SK-N-SH treated with all-trans-retinoic acid at 6 μM for 48 hours (cell line): ENCODE measurements around the gene CD14.
"Not testable (repeated sequence)": the region's sequence is repeated elsewhere in the genome, so short reads cannot be mapped to it uniquely, and the experiment has no call there.

Experiments used
- ATAC-seq: fragments of 200-7000 bp; cut with Tn5 transposase; 3 replicates; pipeline ENCODE4 v1.9.1; 2020; ENCODE audit warnings: mild to moderate bottlenecking, moderate library complexity
- ARNTL ChIP-seq: fragments of 450-650 bp; formaldehyde crosslinking; IDR thresholded peaks from 2 replicates; pipeline ENCODE4 v1.5.0; 2020; ENCODE audit warnings: low read depth, mild to moderate bottlenecking, moderate library complexity, borderline replicate concordance
- BACH2 ChIP-seq: fragments of 250-450 bp; sonication (Bioruptor Pico); IDR thresholded peaks from 2 replicates; pipeline ENCODE4 v1.9.0; 2021; ENCODE audit warnings: mild to moderate bottlenecking, borderline replicate concordance
- CSDC2 ChIP-seq: fragments of 250-450 bp; sonication (Bioruptor Pico); IDR thresholded peaks from 2 replicates; pipeline ENCODE4 v1.5.0; 2020; ENCODE audit warnings: mild to moderate bottlenecking, moderate library complexity
- ESRRG ChIP-seq: fragments of 250-450 bp; sonication (Bioruptor Pico); IDR thresholded peaks from 2 replicates; pipeline ENCODE4 v1.6.1; 2021; ENCODE audit warnings: mild to moderate bottlenecking
- GLIS3 ChIP-seq: fragments of 250-450 bp; sonication (Bioruptor Pico); IDR thresholded peaks from 2 replicates; pipeline ENCODE4 v1.5.0; 2020; ENCODE audit warnings: mild to moderate bottlenecking, moderate library complexity
- ISL1 ChIP-seq: fragments of 250-450 bp; sonication (Bioruptor Pico); IDR thresholded peaks from 2 replicates; pipeline ENCODE4 v2.1.2; 2022; ENCODE audit warnings: mild to moderate bottlenecking, moderate library complexity
- OSR1 ChIP-seq: fragments of 250-450 bp; sonication (Bioruptor Pico); IDR thresholded peaks from 2 replicates; pipeline ENCODE4 v1.8.0; 2022; ENCODE audit warnings: moderate library complexity, mild to moderate bottlenecking, inconsistent platforms
- PATZ1 ChIP-seq: fragments of 250-450 bp; sonication (Bioruptor Pico); IDR thresholded peaks from 2 replicates; pipeline ENCODE4 v1.8.0; 2020; ENCODE audit warnings: mild to moderate bottlenecking, moderate library complexity, borderline replicate concordance
- PPARA ChIP-seq: fragments of 250-450 bp; sonication (Bioruptor Pico); IDR thresholded peaks from 2 replicates; pipeline ENCODE4 v1.5.0; 2020; ENCODE audit warnings: mild to moderate bottlenecking, borderline replicate concordance
- RARB ChIP-seq: fragments of 250-450 bp; sonication (Bioruptor Pico); IDR thresholded peaks from 2 replicates; pipeline ENCODE4 v1.8.0; 2021; ENCODE audit warnings: mild to moderate bottlenecking, moderate library complexity
- SNAI2 ChIP-seq: fragments of 250-450 bp; sonication (Bioruptor Pico); IDR thresholded peaks from 2 replicates; pipeline ENCODE4 v1.5.0; 2020; ENCODE audit warnings: mild to moderate bottlenecking, moderate library complexity
- TOX ChIP-seq: fragments of 250-450 bp; sonication (Bioruptor Pico); IDR thresholded peaks from 2 replicates; pipeline ENCODE4 v1.8.0; 2021; ENCODE audit warnings: mild to moderate bottlenecking, moderate library complexity, borderline replicate concordance
- ZC3H10 ChIP-seq: fragments of 250-450 bp; sonication (Bioruptor Pico); IDR thresholded peaks from 2 replicates; pipeline ENCODE4 v1.5.1; 2021; ENCODE audit warnings: mild to moderate bottlenecking, moderate library complexity
- ZFP3 ChIP-seq: fragments of 250-450 bp; sonication (Bioruptor Pico); IDR thresholded peaks from 2 replicates; pipeline ENCODE4 v1.5.0; 2020; ENCODE audit warnings: mild to moderate bottlenecking, moderate library complexity
- ZFP30 ChIP-seq: fragments of 450-650 bp; formaldehyde crosslinking; IDR thresholded peaks from 2 replicates; pipeline ENCODE4 v1.5.0; 2022; ENCODE audit warnings: mild to moderate bottlenecking, moderate library complexity
- ZNF565 ChIP-seq: fragments of 450-650 bp; formaldehyde crosslinking; conservative IDR thresholded peaks from 2 replicates; pipeline ENCODE4 v1.5.0; 2020; ENCODE audit warnings: low read depth, mild to moderate bottlenecking, moderate library complexity
- ZNF70 ChIP-seq: fragments of 450-650 bp; formaldehyde crosslinking; IDR thresholded peaks from 2 replicates; pipeline ENCODE4 v1.5.0; 2020; ENCODE audit warnings: mild to moderate bottlenecking, moderate library complexity
- ZNF8 ChIP-seq: fragments of 450-650 bp; formaldehyde crosslinking; IDR thresholded peaks from 2 replicates; pipeline ENCODE4 v1.5.0; 2020; ENCODE audit warnings: mild to moderate bottlenecking, moderate library complexity
- TF ChIP-seq, protein P1 (sequence below): fragments of 250-450 bp; sonication (Bioruptor Pico); IDR thresholded peaks from 2 replicates; pipeline ENCODE4 v1.5.1; 2020; ENCODE audit warnings: low read depth, mild to moderate bottlenecking, moderate library complexity
- TF ChIP-seq, protein P2 (sequence below): fragments of 250-450 bp; sonication (Bioruptor Pico); IDR thresholded peaks from 2 replicates; pipeline ENCODE4 v1.8.0; 2021; ENCODE audit warnings: low read depth, mild to moderate bottlenecking, moderate library complexity, borderline replicate concordance
- TF ChIP-seq, protein P3 (sequence below): fragments of 250-450 bp; sonication (Bioruptor Pico); IDR thresholded peaks from 2 replicates; pipeline ENCODE4 v1.5.0; 2020; ENCODE audit warnings: mild to moderate bottlenecking, moderate library complexity

Gene CD14

DNA sequence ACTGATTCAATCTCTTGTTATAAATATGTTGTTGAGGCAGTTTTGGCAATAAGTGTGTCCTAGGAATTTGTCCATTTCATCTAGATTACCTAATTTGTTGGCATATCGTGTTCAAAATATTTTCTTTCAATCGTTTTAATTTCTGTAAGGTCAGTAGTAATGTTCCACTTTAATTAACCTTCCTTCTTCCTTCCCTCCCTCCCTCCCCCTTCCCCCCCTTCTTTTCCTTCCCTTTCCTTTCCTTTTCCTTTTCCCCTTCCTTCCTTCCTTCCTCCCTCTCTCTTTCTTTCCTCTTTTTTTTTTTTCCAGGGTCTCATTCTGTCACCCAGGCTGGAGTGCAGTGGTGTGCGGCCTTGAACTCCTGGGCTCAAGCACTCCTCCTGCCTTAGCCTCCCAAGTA, 27.1 kb downstream of the CD14 start:
- no peak for ATAC-seq
- TF ChIP-seq ZFP3 (no peak), ZC3H10 (CRISPR knock-in tag) (no peak), TOX (CRISPR knock-in tag) (no peak), ZNF565 (CRISPR knock-in tag) (no peak), PPARA (CRISPR knock-in tag) (no peak), RARB (CRISPR knock-in tag) (no peak), BACH2 (CRISPR knock-in tag) (no peak), ZNF70 (CRISPR knock-in tag) (no peak), ZFP30 (no peak), SNAI2 (no peak), ARNTL (CRISPR knock-in tag) (no peak), ISL1 (no peak), GLIS3 (CRISPR knock-in tag) (no peak), OSR1 (CRISPR knock-in tag) (no peak)
- TF ChIP-seq, protein P1, sequence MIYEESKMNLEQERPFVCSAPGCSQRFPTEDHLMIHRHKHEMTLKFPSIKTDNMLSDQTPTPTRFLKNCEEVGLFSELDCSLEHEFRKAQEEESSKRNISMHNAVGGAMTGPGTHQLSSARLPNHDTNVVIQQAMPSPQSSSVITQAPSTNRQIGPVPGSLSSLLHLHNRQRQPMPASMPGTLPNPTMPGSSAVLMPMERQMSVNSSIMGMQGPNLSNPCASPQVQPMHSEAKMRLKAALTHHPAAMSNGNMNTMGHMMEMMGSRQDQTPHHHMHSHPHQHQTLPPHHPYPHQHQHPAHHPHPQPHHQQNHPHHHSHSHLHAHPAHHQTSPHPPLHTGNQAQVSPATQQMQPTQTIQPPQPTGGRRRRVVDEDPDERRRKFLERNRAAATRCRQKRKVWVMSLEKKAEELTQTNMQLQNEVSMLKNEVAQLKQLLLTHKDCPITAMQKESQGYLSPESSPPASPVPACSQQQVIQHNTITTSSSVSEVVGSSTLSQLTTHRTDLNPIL (CRISPR knock-in tag) = no peak
- TF ChIP-seq, protein P2, sequence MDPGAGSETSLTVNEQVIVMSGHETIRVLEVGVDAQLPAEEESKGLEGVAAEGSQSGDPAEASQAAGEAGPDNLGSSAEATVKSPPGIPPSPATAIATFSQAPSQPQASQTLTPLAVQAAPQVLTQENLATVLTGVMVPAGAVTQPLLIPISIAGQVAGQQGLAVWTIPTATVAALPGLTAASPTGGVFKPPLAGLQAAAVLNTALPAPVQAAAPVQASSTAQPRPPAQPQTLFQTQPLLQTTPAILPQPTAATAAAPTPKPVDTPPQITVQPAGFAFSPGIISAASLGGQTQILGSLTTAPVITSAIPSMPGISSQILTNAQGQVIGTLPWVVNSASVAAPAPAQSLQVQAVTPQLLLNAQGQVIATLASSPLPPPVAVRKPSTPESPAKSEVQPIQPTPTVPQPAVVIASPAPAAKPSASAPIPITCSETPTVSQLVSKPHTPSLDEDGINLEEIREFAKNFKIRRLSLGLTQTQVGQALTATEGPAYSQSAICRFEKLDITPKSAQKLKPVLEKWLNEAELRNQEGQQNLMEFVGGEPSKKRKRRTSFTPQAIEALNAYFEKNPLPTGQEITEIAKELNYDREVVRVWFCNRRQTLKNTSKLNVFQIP = no peak
- TF ChIP-seq, protein P3, sequence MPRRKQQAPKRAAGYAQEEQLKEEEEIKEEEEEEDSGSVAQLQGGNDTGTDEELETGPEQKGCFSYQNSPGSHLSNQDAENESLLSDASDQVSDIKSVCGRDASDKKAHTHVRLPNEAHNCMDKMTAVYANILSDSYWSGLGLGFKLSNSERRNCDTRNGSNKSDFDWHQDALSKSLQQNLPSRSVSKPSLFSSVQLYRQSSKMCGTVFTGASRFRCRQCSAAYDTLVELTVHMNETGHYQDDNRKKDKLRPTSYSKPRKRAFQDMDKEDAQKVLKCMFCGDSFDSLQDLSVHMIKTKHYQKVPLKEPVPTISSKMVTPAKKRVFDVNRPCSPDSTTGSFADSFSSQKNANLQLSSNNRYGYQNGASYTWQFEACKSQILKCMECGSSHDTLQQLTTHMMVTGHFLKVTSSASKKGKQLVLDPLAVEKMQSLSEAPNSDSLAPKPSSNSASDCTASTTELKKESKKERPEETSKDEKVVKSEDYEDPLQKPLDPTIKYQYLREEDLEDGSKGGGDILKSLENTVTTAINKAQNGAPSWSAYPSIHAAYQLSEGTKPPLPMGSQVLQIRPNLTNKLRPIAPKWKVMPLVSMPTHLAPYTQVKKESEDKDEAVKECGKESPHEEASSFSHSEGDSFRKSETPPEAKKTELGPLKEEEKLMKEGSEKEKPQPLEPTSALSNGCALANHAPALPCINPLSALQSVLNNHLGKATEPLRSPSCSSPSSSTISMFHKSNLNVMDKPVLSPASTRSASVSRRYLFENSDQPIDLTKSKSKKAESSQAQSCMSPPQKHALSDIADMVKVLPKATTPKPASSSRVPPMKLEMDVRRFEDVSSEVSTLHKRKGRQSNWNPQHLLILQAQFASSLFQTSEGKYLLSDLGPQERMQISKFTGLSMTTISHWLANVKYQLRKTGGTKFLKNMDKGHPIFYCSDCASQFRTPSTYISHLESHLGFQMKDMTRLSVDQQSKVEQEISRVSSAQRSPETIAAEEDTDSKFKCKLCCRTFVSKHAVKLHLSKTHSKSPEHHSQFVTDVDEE = no peak

GRCh38 chr5:140603734-140604133, 29.2 kb downstream of the CD14 start:
- ATAC-seq = no peak
- TF ChIP-seq BACH2 (CRISPR knock-in tag) (no peak), ZFP30 (no peak), CSDC2 (CRISPR knock-in tag) (no peak), TOX (CRISPR knock-in tag) (no peak), SNAI2 (no peak), ESRRG (CRISPR knock-in tag) (no peak), ZFP3 (no peak), GLIS3 (CRISPR knock-in tag) (no peak), ZC3H10 (CRISPR knock-in tag) (no peak), PATZ1 (CRISPR knock-in tag) (no peak), OSR1 (CRISPR knock-in tag) (no peak), PPARA (CRISPR knock-in tag) (no peak), ZNF8 (CRISPR knock-in tag) (no peak)
- TF ChIP-seq, protein P2 = no peak
- TF ChIP-seq, protein P1 (CRISPR knock-in tag) = no peak

DNA sequence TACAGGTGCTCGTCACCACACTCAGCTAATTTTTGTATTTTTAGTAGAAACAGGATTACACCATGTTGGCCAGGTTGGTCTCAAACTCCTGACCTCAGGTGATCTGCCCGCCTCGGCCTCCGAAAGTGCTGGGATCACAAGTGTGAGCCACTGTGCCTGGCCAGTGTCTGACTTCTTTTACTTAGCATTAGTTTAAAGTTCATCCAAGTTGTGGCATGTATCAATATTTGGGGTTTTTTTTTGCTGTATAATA, 29.6 kb downstream of the CD14 start:
- ATAC-seq = not testable (repeated sequence)
